ENCODE results near the gene KCNIP1. TPM values are rescaled to one million over a fixed set of nuclear protein-coding genes. Genes with fewer than 3 reads are reported as not detected.

The KCNIP1 gene
- total RNA-seq, 1 donor from 2014 or later, result 5.3 TPM

DNA sequence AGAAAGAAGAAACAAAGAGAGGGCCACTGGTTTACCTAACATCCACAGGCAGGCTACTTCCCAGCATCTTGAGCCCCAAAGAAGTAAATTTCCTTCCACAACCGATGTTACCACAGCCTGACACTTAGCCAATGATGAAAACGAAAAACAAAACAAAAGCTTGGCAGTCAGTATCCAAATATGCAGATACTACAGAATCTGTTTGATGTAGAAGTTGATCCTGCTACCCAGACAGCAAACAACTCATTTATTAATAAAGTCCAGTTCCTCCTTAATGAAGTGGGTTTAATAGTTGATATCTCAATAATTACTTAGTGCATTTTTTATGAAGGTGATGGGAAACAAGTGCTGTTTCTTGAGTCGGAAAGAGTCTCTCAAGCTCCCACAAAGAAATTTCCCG, 212.6 kb downstream of the KCNIP1 start:
- no peak for DNase-seq (ENCODE audit: extremely low spot score, unreplicated experiment)
- H3K4me1 Mint-ChIP-seq (ENCODE audit: unreplicated experiment), result no peaks in the 10 kb centered on the region
- H3K27me3 Mint-ChIP-seq, result peaks cover 27% of the 10 kb centered on the region
- TF ChIP-seq, protein P1, sequence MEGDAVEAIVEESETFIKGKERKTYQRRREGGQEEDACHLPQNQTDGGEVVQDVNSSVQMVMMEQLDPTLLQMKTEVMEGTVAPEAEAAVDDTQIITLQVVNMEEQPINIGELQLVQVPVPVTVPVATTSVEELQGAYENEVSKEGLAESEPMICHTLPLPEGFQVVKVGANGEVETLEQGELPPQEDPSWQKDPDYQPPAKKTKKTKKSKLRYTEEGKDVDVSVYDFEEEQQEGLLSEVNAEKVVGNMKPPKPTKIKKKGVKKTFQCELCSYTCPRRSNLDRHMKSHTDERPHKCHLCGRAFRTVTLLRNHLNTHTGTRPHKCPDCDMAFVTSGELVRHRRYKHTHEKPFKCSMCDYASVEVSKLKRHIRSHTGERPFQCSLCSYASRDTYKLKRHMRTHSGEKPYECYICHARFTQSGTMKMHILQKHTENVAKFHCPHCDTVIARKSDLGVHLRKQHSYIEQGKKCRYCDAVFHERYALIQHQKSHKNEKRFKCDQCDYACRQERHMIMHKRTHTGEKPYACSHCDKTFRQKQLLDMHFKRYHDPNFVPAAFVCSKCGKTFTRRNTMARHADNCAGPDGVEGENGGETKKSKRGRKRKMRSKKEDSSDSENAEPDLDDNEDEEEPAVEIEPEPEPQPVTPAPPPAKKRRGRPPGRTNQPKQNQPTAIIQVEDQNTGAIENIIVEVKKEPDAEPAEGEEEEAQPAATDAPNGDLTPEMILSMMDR (conservative IDR thresholded peaks at IDR 0.05), result no peak
- H3K9me3 Mint-ChIP-seq, result no peaks in the 10 kb centered on the region
- no peaks in the 10 kb centered on the region for H3K36me3 Mint-ChIP-seq
- H3K27ac Mint-ChIP-seq, result no peak overlapping the region
- H3K4me3 Mint-ChIP-seq, result no peak overlapping the region

DNA sequence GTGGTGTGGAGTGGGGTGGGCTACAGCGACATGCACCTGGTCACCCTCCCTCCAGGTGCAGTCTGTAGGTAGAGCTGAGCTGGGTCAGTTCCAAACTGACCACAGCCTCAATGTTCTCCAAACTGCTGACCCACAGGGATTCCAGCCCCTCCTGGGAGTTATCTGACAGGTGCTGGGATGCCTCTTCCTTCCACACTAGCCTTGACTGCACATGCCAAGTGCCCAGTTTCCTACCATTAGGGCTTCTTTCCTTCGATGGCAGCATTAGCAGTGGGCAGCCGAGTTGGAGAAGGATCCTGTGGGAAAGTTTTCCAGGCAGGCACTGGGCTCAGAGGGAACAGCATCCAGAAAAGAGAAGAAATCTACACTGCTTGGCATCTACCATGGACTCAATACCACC, 215.7 kb downstream of the KCNIP1 start:
- no peaks in the 10 kb centered on the region for H3K36me3 Mint-ChIP-seq
- H3K4me1 Mint-ChIP-seq (ENCODE audit: unreplicated experiment), result no peaks in the 10 kb centered on the region
- H3K9me3 Mint-ChIP-seq, result peaks cover 6% of the 10 kb centered on the region
- no peak overlapping the region for H3K27ac Mint-ChIP-seq
- DNase-seq (ENCODE audit: extremely low spot score, unreplicated experiment), result no peak
- H3K4me3 Mint-ChIP-seq, result no peak overlapping the region
- H3K27me3 Mint-ChIP-seq, result peaks cover 27% of the 10 kb centered on the region
- TF ChIP-seq, protein P1 (conservative IDR thresholded peaks at IDR 0.05), result no peak

GRCh38 chr5:170720179-170720578, 216.4 kb downstream of the KCNIP1 start:
- Mint-ChIP-seq H3K4me1 (ENCODE audit: unreplicated experiment) (no peaks in the 10 kb centered on the region), H3K4me3 (no peak overlapping the region), H3K27ac (no peak overlapping the region), H3K27me3 (peaks cover 27% of the 10 kb centered on the region), H3K36me3 (no peaks in the 10 kb centered on the region), H3K9me3 (peaks cover 11% of the 10 kb centered on the region)
- no peak for DNase-seq (ENCODE audit: extremely low spot score, unreplicated experiment)
- TF ChIP-seq, protein P1 (conservative IDR thresholded peaks at IDR 0.05), result no peak

GRCh38 chr5:170720984-170721383, 217.2 kb downstream of the KCNIP1 start:
- TF ChIP-seq, protein P1 (conservative IDR thresholded peaks at IDR 0.05), result no peak
- Mint-ChIP-seq H3K27ac (no peak overlapping the region), H3K27me3 (peaks cover 21% of the 10 kb centered on the region), H3K36me3 (no peaks in the 10 kb centered on the region), H3K9me3 (peaks cover 11% of the 10 kb centered on the region), H3K4me3 (no peak overlapping the region), H3K4me1 (ENCODE audit: unreplicated experiment) (no peaks in the 10 kb centered on the region)
- no peak for DNase-seq (ENCODE audit: extremely low spot score, unreplicated experiment)

GRCh38 chr5:170721681-170722080, 217.9 kb downstream of the KCNIP1 start:
- TF ChIP-seq, protein P1 (conservative IDR thresholded peaks at IDR 0.05), result no peak
- Mint-ChIP-seq H3K9me3 (peaks cover 11% of the 10 kb centered on the region), H3K4me1 (ENCODE audit: unreplicated experiment) (no peaks in the 10 kb centered on the region), H3K27me3 (peaks cover 16% of the 10 kb centered on the region), H3K36me3 (no peaks in the 10 kb centered on the region), H3K27ac (no peak overlapping the region), H3K4me3 (no peak overlapping the region)
- no peak for DNase-seq (ENCODE audit: extremely low spot score, unreplicated experiment)

- Mint-ChIP-seq H3K27me3 (peaks cover 17% of the 10 kb centered on the region), H3K36me3 (no peaks in the 10 kb centered on the region), H3K4me3 (no peak overlapping the region), H3K4me1 (ENCODE audit: unreplicated experiment) (no peaks in the 10 kb centered on the region), H3K27ac (no peak overlapping the region), H3K9me3 (peaks cover 11% of the 10 kb centered on the region)
- TF ChIP-seq, protein P1 (conservative IDR thresholded peaks at IDR 0.05), result no peak
- no peak for DNase-seq (ENCODE audit: extremely low spot score, unreplicated experiment)
Measured at GRCh38 chr5:170722316-170722715, 218.5 kb downstream of the KCNIP1 start.

Measured in type B pancreatic cell (in vitro differentiated cells).